ENCODE measurements around the gene DNAH5.
"Not testable (repeated sequence)": the region's sequence is repeated elsewhere in the genome, so short reads cannot be mapped to it uniquely, and the experiment has no call there.

The DNAH5 gene

GRCh38 chr5:13830536-13830935, 114.0 kb downstream of the DNAH5 start:
- no peak for DNase-seq

DNA sequence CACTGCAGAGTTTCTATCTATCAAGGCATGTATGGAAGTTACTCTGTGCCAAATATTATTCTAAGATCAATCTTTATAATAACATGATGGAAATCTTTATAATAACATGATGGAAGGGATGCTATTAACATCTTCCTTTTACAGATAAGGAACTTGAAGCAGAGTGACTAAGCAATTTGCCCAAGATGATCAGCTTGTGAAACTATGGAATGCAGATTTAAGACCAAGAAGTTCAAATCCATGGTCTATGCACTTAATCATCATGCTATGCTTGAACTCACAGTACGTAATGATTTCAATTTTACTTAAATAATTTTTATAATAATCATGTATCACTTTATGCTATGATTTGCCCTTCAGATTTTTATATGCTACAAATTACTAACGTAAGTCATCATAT, 123.1 kb downstream of the DNAH5 start:
- no peak for DNase-seq

GRCh38 chr5:13816126-13816525, 128.4 kb downstream of the DNAH5 start:
- DNase-seq = no peak

DNA sequence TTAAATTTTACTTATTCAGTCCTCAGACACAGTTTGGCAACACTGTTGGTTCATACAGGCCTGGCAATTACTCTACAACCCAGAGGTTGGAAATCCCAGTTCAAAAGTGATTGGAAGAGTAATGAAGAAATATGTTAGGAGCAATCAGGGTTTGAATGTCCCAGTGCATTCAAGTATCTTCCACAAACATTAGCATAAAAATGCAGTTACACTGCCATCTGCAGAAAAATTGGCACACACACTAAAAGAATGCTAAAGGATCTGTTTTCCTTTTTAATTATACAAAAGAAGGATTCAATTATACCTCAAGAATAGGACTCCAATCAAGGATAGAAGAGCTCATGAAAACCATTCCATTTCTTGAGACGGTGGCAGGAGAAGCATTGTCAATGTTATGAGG, 130.2 kb downstream of the DNAH5 start:
- DNase-seq = no peak

DNA sequence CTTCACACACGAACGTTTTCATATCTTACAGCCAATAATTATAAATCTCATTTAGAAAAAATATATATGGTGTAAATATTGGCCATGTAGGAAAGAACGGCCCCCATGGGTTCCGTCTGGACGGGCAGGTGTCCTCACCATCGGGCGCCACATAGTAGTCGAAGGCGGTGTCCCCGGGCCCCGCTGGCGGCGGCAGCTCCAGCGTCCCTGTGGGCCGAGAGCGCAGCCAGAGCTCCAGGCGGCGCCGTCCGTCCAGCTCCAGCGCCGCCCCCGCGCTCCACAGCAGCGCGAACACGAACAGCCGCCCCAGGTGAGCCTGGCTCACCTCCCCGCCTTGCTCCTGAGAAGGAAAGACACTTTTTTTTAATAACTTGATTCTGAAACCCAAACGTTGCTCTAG, 134.6 kb downstream of the DNAH5 start:
- DNase-seq = no peak

DNA sequence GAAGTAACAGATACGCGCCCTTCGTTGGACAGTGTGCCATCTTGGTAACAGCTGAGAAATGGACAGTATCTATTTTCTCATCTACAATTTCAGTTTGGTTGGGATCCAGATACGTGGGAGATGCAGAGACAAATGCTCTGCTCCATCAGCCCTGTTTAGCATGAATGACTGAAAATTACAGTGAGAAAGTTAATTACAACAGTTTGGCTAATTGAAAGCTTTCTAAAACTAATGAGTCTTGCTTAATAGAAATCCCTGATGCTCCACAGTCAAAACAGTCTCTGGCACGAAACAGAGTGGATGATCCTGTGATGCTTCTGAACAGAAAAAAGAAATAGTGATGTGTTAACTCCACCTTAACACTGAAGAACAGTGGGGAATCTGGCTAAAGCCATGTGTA, 140.2 kb downstream of the DNAH5 start:
- DNase-seq = no peak

- DNase-seq = not testable (repeated sequence)
These were observed 145.9 kb downstream of the DNAH5 start for GRCh38 chr5:13798569-13798968.

GRCh38 chr5:13785781-13786415, 158.6 kb downstream of the DNAH5 start:
- DNase-seq = no peak

- no peak for DNase-seq
These were observed 160.8 kb downstream of the DNAH5 start for GRCh38 chr5:13783726-13784125.

DNA sequence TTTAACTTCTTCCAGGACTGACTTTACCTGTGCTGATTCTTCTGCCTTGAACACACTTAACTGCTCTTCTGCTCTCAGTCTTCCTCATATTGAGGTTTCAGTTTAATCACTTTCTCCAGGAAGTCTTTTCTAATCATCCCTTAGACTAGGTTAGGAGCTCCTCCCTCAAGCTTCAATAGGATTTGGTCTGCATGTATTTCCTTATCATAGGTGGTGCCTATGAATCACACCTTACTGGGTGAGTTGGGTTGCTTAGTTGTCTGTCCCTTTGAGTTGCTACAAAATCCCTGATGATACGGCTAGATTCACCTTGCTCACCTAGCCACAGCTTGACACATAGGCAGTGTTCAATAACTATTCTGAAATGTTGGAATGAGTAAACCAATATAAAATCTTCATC, 164.4 kb downstream of the DNAH5 start:
- DNase-seq = no peak

DNA sequence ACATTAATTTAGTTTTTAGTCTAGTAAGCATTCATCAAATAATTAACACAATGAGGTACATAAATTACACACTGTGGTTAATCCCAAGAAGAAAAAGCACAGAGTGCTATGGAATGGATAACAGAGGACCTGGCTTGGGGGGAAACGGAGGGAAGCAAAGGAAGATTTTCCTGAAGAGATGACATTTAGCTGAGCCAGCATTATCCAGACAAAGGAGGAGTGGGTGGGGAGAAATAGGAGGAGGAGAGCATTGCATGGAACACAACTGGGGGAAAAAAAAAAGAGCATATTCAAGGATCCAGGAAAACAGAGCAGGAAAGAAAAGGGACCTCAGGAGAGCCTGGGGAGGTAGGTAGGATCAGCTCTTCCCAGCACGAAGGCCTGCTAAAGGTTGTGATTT, 170.8 kb downstream of the DNAH5 start:
- DNase-seq = no peak

- no peak for DNase-seq
These were observed 173.4 kb downstream of the DNAH5 start for GRCh38 chr5:13771011-13771571.

DNA sequence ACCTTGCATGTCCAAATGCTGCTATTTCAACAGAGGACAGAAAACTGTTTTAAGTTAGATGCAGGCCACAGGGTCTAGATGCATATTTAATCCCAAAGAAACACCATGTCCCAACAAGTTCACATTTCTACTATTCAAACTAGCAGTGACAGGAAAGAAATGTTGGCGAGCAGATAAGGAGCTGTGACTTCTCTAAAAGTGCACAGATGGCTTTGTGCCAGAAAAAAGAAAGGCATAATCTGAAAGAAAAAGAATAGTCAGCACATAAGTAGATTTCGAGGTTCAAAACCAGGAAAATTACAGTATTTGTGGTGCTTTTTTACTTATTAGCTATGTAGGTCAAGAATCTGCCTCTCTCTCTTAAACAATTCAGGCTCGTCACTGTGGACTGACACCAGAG, 178.3 kb downstream of the DNAH5 start:
- DNase-seq = no peak

DNA sequence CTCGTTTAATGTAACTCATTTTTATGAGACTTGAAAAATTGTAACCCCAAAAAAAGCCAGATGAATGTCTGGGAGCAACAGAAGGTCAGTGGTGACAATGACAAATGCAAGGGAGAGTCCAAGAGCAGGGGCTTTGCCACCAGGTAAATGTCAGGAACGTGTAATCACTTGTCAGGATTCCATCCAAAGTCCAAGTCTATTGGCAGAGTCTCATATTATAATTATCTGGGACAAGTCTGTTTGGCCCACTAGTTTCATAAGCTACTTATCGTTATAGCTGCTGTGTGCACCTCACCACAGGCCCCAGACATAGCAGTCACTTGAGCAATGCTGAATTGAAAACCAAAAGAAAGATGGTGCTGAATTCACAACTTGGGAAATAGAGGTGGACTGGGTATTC, 180.8 kb downstream of the DNAH5 start:
- no peak for DNase-seq

GRCh38 chr5:13749766-13750165, 194.7 kb downstream of the DNAH5 start:
- DNase-seq = no peak

DNA sequence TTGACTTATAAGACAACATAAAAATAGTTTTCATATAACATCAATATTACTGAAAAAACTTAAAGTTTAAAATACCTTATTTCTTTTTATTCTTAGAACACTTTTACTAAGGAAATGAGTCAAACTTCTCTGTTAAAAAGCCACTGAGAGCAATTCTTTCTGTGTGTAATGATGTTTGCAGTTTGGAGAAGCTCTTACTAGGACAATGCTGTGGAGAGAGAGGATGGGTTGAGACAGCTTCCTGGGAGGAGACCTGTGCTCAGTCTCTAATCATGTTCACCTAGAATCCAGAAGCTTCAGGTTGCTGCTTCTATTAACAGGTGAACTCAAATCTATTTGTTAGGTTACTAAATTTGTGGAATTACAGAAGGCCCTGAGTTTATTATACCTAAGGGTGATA, 198.5 kb downstream of the DNAH5 start:
- DNase-seq = no peak

GRCh38 chr5:13745508-13745907, 199.0 kb downstream of the DNAH5 start:
- no peak for DNase-seq

- no peak for DNase-seq
These were observed 204.0 kb downstream of the DNAH5 start for GRCh38 chr5:13740471-13740870.

- no peak for DNase-seq
These were observed 205.0 kb downstream of the DNAH5 start for GRCh38 chr5:13739479-13739878.

- no peak for DNase-seq
These were observed 208.8 kb downstream of the DNAH5 start for GRCh38 chr5:13735691-13736090.

DNA sequence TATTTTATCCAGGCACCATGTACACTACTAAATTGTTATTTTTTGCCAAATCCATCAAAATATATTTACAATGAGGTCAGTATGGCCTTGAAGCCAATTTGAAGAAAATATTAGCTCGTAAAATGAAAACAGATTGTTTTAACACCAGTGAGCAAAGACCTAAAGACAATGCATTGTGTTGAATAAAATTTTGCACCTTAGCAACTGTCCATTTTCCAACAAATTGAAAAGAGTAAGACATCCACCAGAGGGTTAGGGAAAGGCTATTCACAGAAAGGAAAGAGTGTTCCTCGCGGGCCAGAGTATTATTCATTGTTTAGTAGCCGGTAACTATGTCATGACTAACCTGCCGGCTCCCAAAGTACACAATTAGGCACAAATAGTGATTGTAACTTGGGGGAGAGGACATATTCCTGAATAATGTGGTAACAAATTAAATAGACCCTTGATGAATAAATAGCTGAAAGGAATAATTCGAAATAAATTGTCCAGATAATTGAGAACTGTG, 213.3 kb downstream of the DNAH5 start:
- no peak for DNase-seq

DNA sequence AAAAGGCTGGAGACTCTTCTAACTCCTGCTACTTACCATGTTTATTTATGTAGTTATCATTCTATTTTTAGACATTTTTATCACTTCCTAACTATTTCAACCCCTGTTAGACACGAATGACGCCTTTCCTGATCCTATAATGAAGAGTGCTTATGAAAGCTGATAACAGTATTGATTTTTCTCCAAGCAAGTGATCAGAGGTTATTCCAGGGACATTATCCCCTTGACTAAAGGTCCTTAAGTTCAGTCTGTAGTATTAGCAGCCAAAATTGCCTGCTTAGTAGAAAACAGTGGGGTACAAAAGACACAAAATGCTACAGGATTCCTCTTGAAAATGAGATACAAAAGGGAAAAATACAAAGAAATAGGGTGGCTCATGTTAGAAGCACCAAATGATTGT, 235.6 kb downstream of the DNAH5 start:
- DNase-seq = no peak

- no peak for DNase-seq
These were observed 236.1 kb downstream of the DNAH5 start for GRCh38 chr5:13708432-13708831.

- no peak for DNase-seq
These were observed 240.1 kb downstream of the DNAH5 start for GRCh38 chr5:13704396-13704795.

- DNase-seq = no peak
These were observed 243.9 kb downstream of the DNAH5 start for GRCh38 chr5:13700626-13701025.
